NK-92 treated with Interleukin-12 subunit alpha and Interleukin-12 subunit beta, amount 100 ng/mL, for 24 hours (cell line): Measurements from ENCODE around the gene KIFC3.
A peak's percentile ranks its signal among the peaks of the same experiment; 100 is the strongest.
"Not testable (repeated sequence)": the region's sequence is repeated elsewhere in the genome, so short reads cannot be mapped to it uniquely, and the experiment has no call there.

ENCODE experiments used
- DNase-seq: peaks from one replicate; lab custom pipeline; 2025; lab: John Stamatoyannopoulos, UW

The KIFC3 gene

DNA sequence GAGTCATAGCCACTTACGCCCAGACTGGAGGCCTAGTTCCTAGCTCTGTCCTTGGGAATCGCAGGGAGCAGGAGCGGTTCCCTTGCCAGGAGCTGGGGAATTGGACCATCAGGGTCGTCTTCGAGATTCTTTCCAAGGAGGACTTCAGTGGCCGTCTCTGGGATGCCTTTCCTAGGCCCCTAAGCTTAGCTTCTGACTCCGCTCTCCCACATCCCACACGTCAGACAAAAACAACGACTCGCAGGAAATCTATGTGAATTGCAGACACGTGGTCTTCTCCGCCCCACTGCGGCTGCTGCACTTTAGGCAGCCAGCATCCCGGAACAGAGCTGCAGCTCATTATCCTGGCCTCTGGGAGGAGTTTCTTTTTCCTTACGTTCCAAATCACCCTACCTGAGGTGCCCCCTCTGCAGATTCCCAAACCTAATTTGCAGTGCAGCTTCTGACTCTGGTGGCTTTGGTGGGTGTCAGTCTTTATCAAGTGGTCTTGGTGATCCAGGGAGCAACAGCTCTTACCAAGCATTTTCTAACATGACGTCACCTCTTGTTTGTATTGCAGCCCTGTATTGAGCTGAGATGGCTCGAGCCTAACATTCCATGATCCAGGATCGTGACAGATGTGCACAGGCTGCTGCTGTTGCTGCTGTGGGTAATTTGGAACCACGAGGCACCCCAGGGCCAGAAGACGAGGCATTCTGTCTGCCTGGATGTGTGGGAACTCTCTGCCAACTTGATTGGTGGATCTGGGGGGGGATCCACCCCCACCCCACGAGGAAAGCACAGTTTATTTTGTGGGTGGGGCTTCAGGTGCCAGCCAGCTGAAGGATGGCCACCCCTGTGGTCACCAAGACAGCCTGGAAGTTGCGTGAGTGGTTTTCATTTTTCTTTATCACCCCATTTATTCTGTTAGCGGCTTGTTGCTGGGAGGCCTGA, 65.6 kb downstream of the KIFC3 start:
- DNase-seq = no peak

DNA sequence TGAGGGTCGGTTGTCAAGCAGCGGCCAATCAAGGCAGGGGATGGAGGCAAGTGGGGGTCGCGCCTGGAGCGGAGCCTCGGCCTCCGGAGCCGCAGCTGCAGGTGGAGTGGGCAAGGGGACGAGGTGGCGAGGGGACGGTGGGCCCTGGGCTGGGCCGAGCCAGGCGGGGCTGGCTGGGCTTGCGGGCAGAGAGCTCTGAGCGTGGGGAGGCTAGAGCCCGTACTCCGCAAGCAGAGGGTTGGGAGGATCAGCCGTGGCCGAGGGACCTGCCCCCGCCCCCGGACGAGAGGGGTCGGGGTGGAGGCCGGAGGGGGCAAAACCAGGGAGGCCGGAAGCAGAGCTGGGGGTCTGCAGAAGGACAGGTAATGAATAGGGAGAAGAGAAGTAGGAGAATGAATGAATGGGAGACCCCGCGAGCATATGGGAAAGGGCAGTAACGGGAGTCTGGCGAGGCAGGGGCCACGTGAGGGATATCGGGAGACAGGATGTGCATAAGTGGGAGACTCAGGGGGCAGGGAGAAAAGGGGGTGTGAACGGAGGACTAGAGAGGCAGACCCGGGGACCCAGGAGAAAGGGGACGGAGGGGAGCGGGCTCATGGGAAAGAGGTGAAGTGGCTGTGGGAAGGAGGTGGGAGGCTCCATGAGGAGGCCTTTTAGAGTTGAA, 66.4 kb downstream of the KIFC3 start, which contains the start of gene KATNB1:
TSS of gene KATNB1 (plus strand) at position 16 of the 664 bp plus-strand sequence. CDS start 1,474 bp downstream, outside the sequence.
- no peak for DNase-seq

DNA sequence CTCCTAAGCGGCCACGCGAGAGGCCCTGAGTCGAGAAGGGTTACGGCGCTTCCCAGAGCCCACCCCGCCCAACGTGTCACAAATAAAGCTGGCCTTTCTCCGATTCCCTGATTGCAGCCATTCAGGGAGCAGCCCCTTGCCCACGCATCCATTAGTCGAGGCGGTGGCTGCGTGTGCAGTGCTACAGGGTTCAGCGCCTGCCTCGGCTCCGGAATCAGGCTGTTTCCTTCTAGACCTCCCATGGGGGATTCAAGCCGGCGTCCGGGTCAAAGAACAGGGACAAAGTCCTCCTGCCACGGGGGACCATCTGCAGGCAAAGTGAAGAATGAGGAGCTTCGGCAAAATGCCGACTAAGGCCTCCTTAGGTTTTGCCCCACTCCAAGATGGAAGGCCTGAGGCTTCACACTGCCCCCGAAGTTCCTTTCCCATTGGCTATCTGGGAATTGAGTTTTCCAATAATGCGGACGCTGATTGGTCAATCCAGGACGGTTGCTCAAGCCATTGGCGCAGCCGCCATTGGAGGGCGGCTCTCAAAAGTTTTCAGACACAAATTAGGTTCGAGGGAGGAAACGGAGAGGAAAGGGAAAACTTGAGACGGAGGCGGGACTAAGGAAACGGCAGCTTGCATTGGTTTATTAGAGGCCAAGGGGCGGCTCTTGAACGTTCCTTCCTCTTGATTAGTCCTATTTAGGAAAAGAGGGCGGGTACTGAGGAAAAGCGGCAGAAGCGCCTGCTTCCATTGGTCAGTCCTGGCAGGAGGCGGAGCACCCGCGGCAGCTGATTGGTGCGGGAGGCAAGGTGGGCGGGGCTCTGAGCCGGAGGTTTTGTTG, 67.2 kb downstream of the KIFC3 start:
- DNase-seq = peak; percentile 93

DNA sequence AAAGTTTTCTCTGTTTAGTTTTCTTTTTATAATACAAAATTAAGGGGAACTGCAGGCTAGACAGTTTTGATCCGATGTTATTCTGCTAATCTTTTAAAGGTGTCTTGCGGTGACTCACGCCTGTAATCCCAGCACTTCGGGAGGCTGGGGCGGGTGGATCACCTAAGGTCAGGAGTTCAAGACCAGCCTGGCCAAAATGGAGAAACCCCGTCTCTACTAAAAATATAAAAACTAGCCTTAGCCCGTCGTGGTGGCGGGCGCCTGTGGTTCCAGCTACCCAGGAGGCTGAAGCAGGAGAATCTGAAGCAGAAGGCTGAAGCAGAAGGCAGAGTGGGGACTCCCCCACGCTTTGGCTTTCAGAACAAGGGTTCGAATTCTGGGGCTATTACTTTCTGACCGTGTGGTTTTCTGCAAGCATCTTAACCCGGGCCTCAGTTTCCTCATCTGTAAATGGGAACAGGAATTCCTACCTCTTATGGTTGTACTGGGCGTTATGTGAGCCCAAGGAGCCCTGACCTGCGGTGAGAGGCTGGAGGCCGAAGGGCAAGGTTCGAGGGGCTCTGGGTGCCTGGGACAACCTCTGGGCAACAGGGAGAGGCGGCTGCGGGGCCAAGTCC, 67.9 kb downstream of the KIFC3 start:
- no peak for DNase-seq

GRCh38 chr16:57732714-57733113, 69.6 kb downstream of the KIFC3 start:
- no peak for DNase-seq

DNA sequence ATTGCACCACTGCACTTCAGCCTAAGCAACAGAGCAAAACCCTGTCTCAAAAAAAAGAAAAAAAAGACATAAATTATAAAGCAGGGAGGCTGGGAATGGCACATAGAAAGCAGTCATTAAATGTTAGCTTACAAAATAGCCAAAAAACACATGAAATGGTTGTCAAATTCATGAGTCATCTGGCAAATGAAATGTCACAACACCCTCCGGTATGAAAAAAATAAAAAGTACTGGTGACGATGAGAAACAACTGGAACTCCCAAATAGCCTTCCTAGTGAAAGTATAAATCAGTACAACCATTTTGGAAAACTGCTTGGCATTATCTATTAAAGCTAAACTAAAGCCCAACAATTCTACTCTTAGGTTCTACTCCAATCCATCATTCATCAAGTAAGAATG, 70.3 kb downstream of the KIFC3 start:
- no peak for DNase-seq

DNA sequence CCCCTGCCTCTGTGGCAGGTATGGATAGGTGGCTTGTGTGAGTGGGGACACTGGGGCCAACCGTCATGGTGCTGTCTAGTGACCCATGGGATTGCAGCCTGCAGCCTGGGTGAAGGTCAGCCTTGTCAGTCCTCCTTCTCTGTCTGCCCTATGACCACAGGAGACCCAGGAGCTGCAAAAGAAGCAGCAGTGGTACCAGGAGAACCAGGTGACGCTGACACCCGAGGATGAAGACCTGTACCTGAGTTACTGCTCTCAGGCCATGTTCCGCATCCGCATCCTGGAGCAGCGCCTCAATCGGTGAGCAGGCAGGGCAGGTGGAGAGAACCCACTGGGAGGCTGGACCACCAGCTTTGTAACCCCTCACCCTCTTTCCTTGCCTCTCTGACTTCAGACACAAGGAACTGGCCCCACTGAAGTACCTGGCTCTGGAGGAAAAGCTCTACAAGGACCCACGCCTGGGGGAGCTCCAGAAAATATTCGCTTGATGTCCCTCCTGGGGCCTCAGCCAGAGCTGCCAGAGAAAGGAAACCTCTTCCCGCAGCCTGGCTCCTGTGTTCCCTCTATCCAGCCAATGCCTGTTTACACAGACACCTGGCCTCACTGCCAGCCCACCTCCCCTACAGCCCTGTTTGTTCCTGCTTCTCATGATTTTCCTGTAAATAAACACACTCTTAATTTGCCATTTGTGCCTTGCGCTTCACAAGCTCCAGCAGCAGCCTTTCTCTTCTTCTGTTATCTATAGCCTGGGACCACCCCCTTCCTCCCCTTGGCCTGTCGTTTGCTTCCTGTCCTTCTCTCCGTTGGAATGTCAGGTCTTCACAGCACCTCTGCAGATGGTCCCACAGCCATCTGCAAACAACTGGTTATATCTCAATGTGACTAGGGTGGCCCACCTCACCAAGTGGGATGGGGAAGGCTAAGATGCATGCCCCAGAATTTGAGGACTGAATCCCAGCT, 71.2 kb downstream of the KIFC3 start:
- DNase-seq = no peak

- not testable (repeated sequence) for DNase-seq
Measured at GRCh38 chr16:57729852-57730251, 72.4 kb downstream of the KIFC3 start.

DNA sequence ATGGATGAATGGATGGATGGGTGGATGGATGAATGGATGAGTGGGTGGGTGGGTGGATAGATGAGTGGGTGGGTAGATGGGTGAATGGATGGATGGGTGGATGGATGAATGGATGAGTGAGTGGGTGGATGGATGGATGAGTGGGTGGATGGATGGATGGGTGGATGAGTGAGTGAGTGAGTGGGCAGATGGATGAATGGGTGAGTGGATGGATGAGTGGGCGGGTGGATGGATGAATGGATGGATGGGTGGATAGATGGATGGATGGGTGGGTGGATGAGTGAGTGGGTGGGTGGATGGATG, 73.2 kb downstream of the KIFC3 start:
- DNase-seq = no peak

DNA sequence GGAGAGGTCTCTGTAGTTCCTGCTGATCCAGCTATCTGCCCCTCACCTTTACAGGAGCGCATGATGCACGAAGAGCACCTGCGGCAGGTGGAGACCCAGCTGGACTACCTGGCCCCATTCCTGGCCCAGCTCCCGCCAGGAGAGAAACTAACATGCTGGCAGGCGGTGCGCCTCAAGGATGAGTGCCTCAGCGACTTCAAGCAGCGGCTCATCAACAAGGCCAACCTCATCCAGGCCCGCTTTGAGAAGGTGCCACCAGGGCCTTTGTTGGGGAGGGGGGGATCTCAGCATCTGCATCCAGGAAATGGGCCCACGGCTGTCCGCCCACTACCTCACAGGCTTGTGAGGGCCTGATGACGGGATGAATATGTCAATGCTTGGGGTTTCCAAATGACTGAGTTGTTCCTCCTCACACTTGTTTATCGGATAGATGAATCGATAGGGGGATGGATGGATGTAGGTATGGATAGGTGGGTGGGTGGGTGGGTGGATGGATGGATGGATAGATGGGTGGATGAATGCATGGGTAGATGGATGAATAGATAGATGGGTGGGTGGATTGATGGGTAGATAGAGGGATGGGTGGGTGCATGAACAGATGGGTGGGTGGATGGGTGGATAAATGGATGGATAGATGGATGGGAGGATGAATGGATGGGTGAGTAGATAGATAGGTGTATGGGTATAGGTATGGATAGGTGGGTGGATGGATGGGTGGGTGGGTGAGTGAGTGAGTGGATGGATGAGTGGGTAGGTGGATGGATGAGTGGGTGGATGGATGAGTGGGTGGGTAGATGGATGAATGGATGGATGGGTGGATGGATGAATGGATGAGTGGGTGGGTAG, 73.7 kb downstream of the KIFC3 start:
- DNase-seq = no peak

GRCh38 chr16:57727610-57728009, 74.7 kb downstream of the KIFC3 start:
- no peak for DNase-seq

DNA sequence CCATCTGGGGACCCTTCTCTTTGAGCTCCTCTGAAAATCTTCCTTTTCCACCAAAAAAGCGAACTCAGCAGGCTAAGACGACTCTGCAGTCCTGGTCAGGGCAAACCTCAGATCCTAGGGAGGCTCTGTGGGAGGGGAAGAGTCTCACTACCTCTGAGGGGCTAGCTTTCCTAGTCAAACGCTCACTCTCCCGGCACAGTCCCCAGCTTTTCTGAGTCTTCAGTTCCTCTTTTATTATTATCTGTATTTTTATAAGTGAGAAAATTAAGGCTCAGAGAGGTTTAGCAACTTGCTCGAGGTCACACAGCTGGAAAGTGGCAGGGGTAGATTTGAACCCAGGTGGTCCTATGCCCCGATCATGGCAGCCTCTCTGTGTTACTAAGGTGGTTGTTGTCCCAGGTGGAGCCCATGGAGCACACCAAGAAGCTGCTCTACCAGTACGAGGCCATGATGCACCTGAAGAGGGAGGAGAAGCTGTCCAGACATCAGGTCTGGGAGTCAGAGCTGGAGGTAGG, 75.8 kb downstream of the KIFC3 start:
- DNase-seq = no peak

- DNase-seq = no peak
Measured at GRCh38 chr16:57725976-57726375, 76.3 kb downstream of the KIFC3 start.

GRCh38 chr16:57725554-57725953, 76.7 kb downstream of the KIFC3 start:
- no peak for DNase-seq

DNA sequence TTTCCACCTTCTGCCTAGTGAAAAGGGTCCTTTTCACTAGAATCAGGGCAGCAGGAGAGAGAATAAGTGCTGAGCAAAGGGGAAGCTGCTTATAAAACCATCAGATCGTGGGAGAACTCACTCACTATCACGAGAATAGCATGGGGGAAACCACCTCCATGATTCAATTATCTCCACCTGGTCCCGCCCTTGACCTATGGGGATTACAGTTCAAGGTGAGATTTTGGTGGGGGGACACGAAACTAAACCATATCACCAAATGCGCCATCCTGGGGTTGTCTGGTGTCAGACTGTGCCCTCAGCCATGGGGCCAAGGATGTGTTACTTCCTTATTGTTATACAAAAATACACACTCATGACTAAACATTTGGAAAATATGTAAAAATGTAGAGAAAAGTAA, 77.1 kb downstream of the KIFC3 start:
- no peak for DNase-seq

DNA sequence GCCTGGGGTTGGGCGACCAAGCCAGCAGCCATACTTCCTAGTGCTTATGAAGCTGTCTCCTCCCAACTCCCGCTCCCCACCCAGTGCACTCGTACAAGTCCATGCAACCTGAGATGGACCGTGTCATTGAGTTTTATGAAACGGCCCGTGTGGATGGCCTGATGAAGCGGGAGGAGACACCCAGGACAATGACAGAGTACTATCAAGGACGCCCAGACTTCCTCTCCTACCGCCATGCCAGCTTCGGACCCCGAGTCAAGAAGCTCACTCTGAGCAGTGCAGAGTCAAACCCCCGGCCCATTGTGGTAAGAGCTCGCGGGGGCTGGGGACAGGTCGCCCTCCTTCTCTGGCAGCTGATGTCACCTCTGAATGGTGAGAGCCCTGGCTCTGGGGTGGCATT, 77.8 kb downstream of the KIFC3 start:
- DNase-seq = no peak

- no peak for DNase-seq
Measured at GRCh38 chr16:57723170-57723569, 79.1 kb downstream of the KIFC3 start.

DNA sequence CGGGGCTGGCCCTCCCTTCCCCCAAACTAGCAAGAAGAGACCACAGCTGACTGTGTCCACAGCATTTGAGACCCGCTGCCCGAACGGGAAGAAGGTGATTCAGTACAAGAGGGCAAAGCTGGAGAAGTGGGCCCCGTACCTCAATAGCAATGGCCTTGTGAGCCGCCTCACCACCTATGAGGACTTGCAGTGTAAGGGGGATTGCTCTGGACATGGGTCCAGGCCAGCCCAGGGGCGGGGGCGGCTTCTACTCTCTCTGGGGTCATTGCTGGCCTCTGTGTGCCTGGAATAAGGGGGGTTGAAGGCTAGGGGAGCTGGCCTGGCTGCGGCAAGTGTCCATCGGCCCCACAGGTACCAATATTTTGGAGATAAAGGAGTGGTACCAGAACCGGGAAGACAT, 79.6 kb downstream of the KIFC3 start:
- DNase-seq = no peak

GRCh38 chr16:57722210-57722499, 80.1 kb downstream of the KIFC3 start:
- no peak for DNase-seq
